SW 1271 (cell line): Measurements from ENCODE around the gene CALN1.

Experiments
- DNase-seq, 2 experiments: peaks; one replicate each; lab custom pipeline; 2025; lab: John Stamatoyannopoulos, UW

The CALN1 gene

GRCh38 chr7:71795410-71795809 lies 616.7 kb downstream of the CALN1 start:
- DNase-seq: no peak

GRCh38 chr7:71793251-71793650 lies 618.9 kb downstream of the CALN1 start:
- no peak for DNase-seq

GRCh38 chr7:71787513-71787912 lies 624.6 kb downstream of the CALN1 start:
- DNase-seq: no peak

- DNase-seq: no peak
Observed at GRCh38 chr7:71785216-71785615, 626.9 kb downstream of the CALN1 start.

GRCh38 chr7:71784781-71785180 lies 627.4 kb downstream of the CALN1 start:
- no peak for DNase-seq

GRCh38 chr7:71784180-71784579 lies 628.0 kb downstream of the CALN1 start:
- DNase-seq: no peak

- no peak for DNase-seq
Observed at GRCh38 chr7:71783779-71784178, 628.4 kb downstream of the CALN1 start.

- DNase-seq: no peak
Observed at GRCh38 chr7:71782051-71782450, 630.1 kb downstream of the CALN1 start.

GRCh38 chr7:71780282-71780681 lies 631.9 kb downstream of the CALN1 start:
- DNase-seq: no peak

GRCh38 chr7:71777278-71777677 lies 634.9 kb downstream of the CALN1 start:
- DNase-seq: no peak

- no peak for DNase-seq
Observed at GRCh38 chr7:71776726-71777125, 635.4 kb downstream of the CALN1 start.

- DNase-seq: no peak
Observed at GRCh38 chr7:71775648-71776047, 636.5 kb downstream of the CALN1 start.

- DNase-seq: no peak
Observed at GRCh38 chr7:71772779-71773178, 639.4 kb downstream of the CALN1 start.

GRCh38 chr7:71770269-71770907 lies 641.8 kb downstream of the CALN1 start:
- no peak for DNase-seq

GRCh38 chr7:71769326-71769725 lies 642.8 kb downstream of the CALN1 start:
- no peak for DNase-seq

GRCh38 chr7:71768450-71768849 lies 643.7 kb downstream of the CALN1 start:
- no peak for DNase-seq

- no peak for DNase-seq
Observed at GRCh38 chr7:71766016-71766415, 646.1 kb downstream of the CALN1 start.

- no peak for DNase-seq
Observed at GRCh38 chr7:71761336-71761735, 650.8 kb downstream of the CALN1 start.

- no peak for DNase-seq
Observed at GRCh38 chr7:71754828-71755227, 657.3 kb downstream of the CALN1 start.

- no peak for DNase-seq
Observed at GRCh38 chr7:71753956-71754664, 658.0 kb downstream of the CALN1 start.

- no peak for DNase-seq
Observed at GRCh38 chr7:71753236-71753635, 658.9 kb downstream of the CALN1 start.

- DNase-seq: peak in 1 of 2 experiments; percentile 25
Observed at GRCh38 chr7:71752171-71752935, 659.8 kb downstream of the CALN1 start.

GRCh38 chr7:71750290-71750689 lies 661.8 kb downstream of the CALN1 start:
- no peak for DNase-seq
